ENCODE data around the gene LUM. TPM values are rescaled to one million over a fixed set of nuclear protein-coding genes. Genes with fewer than 3 reads are reported as not detected.

The LUM gene
- total RNA-seq, 2 donors from 2014 or later = 0.31 TPM; not detected in 1

DNA sequence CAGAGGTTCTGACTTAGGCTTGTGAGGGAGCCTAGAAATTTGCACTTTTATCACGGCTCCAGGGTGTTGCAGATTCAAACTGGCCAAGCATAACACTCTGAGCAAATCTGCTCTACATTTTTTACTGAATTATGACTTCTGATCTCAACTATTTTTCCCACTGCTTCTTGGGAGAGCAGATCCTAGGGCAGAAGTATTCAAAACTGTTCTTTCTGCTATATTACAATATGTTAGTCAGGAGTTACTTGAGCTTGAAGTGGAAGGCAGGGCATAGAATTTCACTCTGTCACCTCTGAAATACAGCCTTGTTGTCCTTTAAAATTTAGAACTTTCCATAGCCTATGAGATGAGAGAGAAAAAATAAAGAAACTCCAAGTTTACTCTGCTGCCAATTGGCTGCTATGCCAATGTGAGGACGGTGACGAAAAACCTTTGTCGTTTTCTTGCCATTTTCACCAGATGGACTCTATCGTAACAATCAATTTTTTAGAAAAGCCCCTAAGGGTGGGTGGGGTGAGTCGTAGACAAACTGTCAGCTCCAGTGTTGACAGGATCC, 37.1 kb downstream of the LUM start:
- no peaks in the 10 kb centered on the region for H3K9me3 ChIP-seq (ENCODE audit: control insufficient read depth, low read length)
- H3K27me3 Mint-ChIP-seq (ENCODE audit: insufficient read depth) = no peaks in the 10 kb centered on the region
- no peak overlapping the region for H3K27ac Mint-ChIP-seq
- peaks cover 27% of the 10 kb centered on the region for H3K4me1 Mint-ChIP-seq
- peaks cover 4% of the 10 kb centered on the region for H3K4me1 ChIP-seq (ENCODE audit: control insufficient read depth, insufficient read depth, low read length)
- no peaks in the 10 kb centered on the region for H3K27me3 ChIP-seq (ENCODE audit: control insufficient read depth, insufficient read depth, low read length, poor library complexity, severe bottlenecking)
- no peak overlapping the region for H3K4me3 Mint-ChIP-seq
- no peak for TF ChIP-seq CTCF (conservative IDR thresholded peaks at IDR 0.05)
- no peak overlapping the region for H3K27ac ChIP-seq (ENCODE audit: low read depth, low read length)
- H3K4me3 ChIP-seq (ENCODE audit: low read length) = no peak overlapping the region
- H3K9ac ChIP-seq (ENCODE audit: extremely low read depth, low read length, poor library complexity, severe bottlenecking) = no peak overlapping the region
- no peaks in the 10 kb centered on the region for H3K36me3 ChIP-seq (ENCODE audit: control insufficient read depth, insufficient read depth, low read length)
- H3K9me3 Mint-ChIP-seq = no peaks in the 10 kb centered on the region
- WGBS, 2 experiments (ENCODE audit: insufficient coverage in 1 of 2, insufficient read length in 1 of 2) = 79 to 81% methylated on average over 6 of the region's 6 CpGs
- DNase-seq = no peak
- H3K36me3 Mint-ChIP-seq (ENCODE audit: low read depth) = no peaks in the 10 kb centered on the region

- no peaks in the 10 kb centered on the region for H3K36me3 Mint-ChIP-seq (ENCODE audit: low read depth)
Observed at GRCh38 chr12:91073426-91073825, 37.9 kb downstream of the LUM start.

DNA sequence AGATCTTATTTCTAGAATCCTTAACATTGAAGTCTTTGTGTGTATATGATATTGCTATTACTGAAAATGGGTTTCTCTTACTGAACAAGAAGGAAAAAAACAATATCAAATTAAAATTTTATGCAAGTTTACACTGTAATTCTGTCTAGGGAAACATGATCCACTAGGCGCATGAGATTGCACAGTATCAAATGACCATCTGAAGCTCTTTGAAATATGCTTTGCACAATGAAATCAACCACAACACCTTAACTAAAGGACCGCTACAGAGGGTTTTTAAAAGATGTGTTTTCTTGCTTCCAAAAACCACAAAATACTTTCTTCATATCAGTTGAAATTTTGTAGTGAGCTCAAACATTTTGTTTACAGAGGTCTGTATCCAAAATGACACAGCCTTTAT, 38.4 kb downstream of the LUM start:
- no peaks in the 10 kb centered on the region for H3K9me3 ChIP-seq (ENCODE audit: control insufficient read depth, low read length)
- TF ChIP-seq CTCF (conservative IDR thresholded peaks at IDR 0.05) = no peak
- peaks cover 14% of the 10 kb centered on the region for H3K4me1 Mint-ChIP-seq
- DNase-seq = no peak
- no peaks in the 10 kb centered on the region for H3K9me3 Mint-ChIP-seq
- H3K9ac ChIP-seq (ENCODE audit: extremely low read depth, low read length, poor library complexity, severe bottlenecking) = no peak overlapping the region
- WGBS, 2 experiments (ENCODE audit: insufficient coverage in 1 of 2, insufficient read length in 1 of 2) = 96% methylated on average over 1 of the region's 2 CpGs; no CpG with 5 or more reads in 1 of the 2 experiments
- no peaks in the 10 kb centered on the region for H3K36me3 ChIP-seq (ENCODE audit: control insufficient read depth, insufficient read depth, low read length)
- no peaks in the 10 kb centered on the region for H3K27me3 ChIP-seq (ENCODE audit: control insufficient read depth, insufficient read depth, low read length, poor library complexity, severe bottlenecking)
- no peak overlapping the region for H3K27ac ChIP-seq (ENCODE audit: low read depth, low read length)
- peaks cover 3% of the 10 kb centered on the region for H3K4me1 ChIP-seq (ENCODE audit: control insufficient read depth, insufficient read depth, low read length)
- H3K4me3 ChIP-seq (ENCODE audit: low read length) = no peak overlapping the region
- no peaks in the 10 kb centered on the region for H3K36me3 Mint-ChIP-seq (ENCODE audit: low read depth)
- no peak overlapping the region for H3K4me3 Mint-ChIP-seq
- no peak overlapping the region for H3K27ac Mint-ChIP-seq
- H3K27me3 Mint-ChIP-seq (ENCODE audit: insufficient read depth) = no peaks in the 10 kb centered on the region

More at GRCh38 chr12:91073426-91073825, 37.9 kb downstream of the LUM start:
- DNase-seq = no peak
- H3K4me3 ChIP-seq (ENCODE audit: low read length) = no peak overlapping the region
- Mint-ChIP-seq H3K9me3 (no peaks in the 10 kb centered on the region), H3K4me3 (no peak overlapping the region), H3K4me1 (peaks cover 19% of the 10 kb centered on the region), H3K27me3 (ENCODE audit: insufficient read depth) (no peaks in the 10 kb centered on the region), H3K27ac (no peak overlapping the region)
- no peaks in the 10 kb centered on the region for H3K27me3 ChIP-seq (ENCODE audit: control insufficient read depth, insufficient read depth, low read length, poor library complexity, severe bottlenecking)
- no peaks in the 10 kb centered on the region for H3K9me3 ChIP-seq (ENCODE audit: control insufficient read depth, low read length)
- no peak for TF ChIP-seq CTCF (conservative IDR thresholded peaks at IDR 0.05)
- H3K36me3 ChIP-seq (ENCODE audit: control insufficient read depth, insufficient read depth, low read length) = no peaks in the 10 kb centered on the region
- no peak overlapping the region for H3K9ac ChIP-seq (ENCODE audit: extremely low read depth, low read length, poor library complexity, severe bottlenecking)
- peaks cover 4% of the 10 kb centered on the region for H3K4me1 ChIP-seq (ENCODE audit: control insufficient read depth, insufficient read depth, low read length)
- no peak overlapping the region for H3K27ac ChIP-seq (ENCODE audit: low read depth, low read length)

Data from endodermal cell (in vitro differentiated cells).